SK-N-SH treated with all-trans-retinoic acid at 6 μM for 48 hours (cell line): ENCODE data around the gene ACIN1.

ENCODE experiments used
- ARNTL ChIP-seq: fragments of 450-650 bp; formaldehyde crosslinking; IDR thresholded peaks from 2 replicates; pipeline ENCODE4 v1.5.0; 2020; ENCODE audit warnings: low read depth, mild to moderate bottlenecking, moderate library complexity, borderline replicate concordance
- CREB5 ChIP-seq: fragments of 250-450 bp; sonication (Bioruptor Pico); IDR thresholded peaks from 2 replicates; pipeline ENCODE4 v1.5.1; 2020; ENCODE audit warnings: low read depth, mild to moderate bottlenecking, moderate library complexity
- CSRNP3 ChIP-seq: fragments of 250-450 bp; sonication (Bioruptor Pico); IDR thresholded peaks from 2 replicates; pipeline ENCODE4 v1.5.1; 2021; ENCODE audit warnings: mild to moderate bottlenecking, moderate library complexity
- PATZ1 ChIP-seq: fragments of 250-450 bp; sonication (Bioruptor Pico); IDR thresholded peaks from 2 replicates; pipeline ENCODE4 v1.8.0; 2020; ENCODE audit warnings: mild to moderate bottlenecking, moderate library complexity, borderline replicate concordance
- RARB ChIP-seq: fragments of 250-450 bp; sonication (Bioruptor Pico); IDR thresholded peaks from 2 replicates; pipeline ENCODE4 v1.8.0; 2021; ENCODE audit warnings: mild to moderate bottlenecking, moderate library complexity
- ZFP3 ChIP-seq: fragments of 250-450 bp; sonication (Bioruptor Pico); IDR thresholded peaks from 2 replicates; pipeline ENCODE4 v1.5.0; 2020; ENCODE audit warnings: mild to moderate bottlenecking, moderate library complexity

- no peak for TF ChIP-seq RARB (CRISPR knock-in tag)
- TF ChIP-seq CREB5: no peak
- TF ChIP-seq ARNTL: no peak
- TF ChIP-seq CSRNP3 (CRISPR knock-in tag): no peak
- no peak for TF ChIP-seq PATZ1 (CRISPR knock-in tag)
- no peak for TF ChIP-seq ZFP3
These were observed 27.1 kb upstream of the ACIN1 start for GRCh38 chr14:23122086-23122485.
